ENCODE data around the gene BAG2. TPM values are rescaled to one million over a fixed set of nuclear protein-coding genes. Genes with fewer than 3 reads are reported as not detected.
A peak's percentile ranks its signal among the peaks of the same experiment; 100 is the strongest.

Gene BAG2
- total and polyA plus RNA-seq, 8 donors = 2.0 to 48.7 (median 5.6) TPM

DNA sequence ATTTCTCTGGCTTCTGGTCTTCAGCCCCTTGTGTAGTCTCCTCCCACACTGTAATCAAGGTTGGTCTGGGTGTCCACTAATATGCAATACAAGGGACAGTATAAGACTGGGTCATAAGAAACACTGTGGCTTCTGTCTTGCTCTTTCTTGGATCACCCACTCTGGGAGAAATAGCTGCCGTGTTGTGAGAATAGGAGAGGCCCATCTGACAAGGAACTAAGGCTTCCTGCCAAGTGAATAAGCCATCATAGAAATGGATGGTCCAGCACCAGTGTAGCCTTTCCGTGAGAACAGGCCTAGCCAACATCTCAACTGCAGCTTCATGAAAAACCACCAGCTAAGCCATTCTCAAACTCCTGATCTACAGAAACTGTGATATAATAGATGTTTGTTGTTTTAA lies 23.3 kb downstream of the BAG2 start:
- no peak overlapping the region for H3K27ac ChIP-seq
- no peaks in the 10 kb centered on the region for H3K27me3 ChIP-seq
- TF ChIP-seq, protein P1, sequence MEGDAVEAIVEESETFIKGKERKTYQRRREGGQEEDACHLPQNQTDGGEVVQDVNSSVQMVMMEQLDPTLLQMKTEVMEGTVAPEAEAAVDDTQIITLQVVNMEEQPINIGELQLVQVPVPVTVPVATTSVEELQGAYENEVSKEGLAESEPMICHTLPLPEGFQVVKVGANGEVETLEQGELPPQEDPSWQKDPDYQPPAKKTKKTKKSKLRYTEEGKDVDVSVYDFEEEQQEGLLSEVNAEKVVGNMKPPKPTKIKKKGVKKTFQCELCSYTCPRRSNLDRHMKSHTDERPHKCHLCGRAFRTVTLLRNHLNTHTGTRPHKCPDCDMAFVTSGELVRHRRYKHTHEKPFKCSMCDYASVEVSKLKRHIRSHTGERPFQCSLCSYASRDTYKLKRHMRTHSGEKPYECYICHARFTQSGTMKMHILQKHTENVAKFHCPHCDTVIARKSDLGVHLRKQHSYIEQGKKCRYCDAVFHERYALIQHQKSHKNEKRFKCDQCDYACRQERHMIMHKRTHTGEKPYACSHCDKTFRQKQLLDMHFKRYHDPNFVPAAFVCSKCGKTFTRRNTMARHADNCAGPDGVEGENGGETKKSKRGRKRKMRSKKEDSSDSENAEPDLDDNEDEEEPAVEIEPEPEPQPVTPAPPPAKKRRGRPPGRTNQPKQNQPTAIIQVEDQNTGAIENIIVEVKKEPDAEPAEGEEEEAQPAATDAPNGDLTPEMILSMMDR (IDR thresholded peaks at IDR 0.05) = no peak
- TF ChIP-seq POLR2A (IDR thresholded peaks at IDR 0.05) = no peak
- TF ChIP-seq EP300 (IDR thresholded peaks at IDR 0.05) = no peak
- TF ChIP-seq POLR2AphosphoS5 (IDR thresholded peaks at IDR 0.05) = no peak
- intact Hi-C loops (cut with DNase I; ENCODE audit: low total_unique reads) = no loop called here
- H3K36me3 ChIP-seq = peaks cover 0 to 20% (median 5%) of the 10 kb centered on the region in 4 donors
- H3K4me1 ChIP-seq = peaks cover 0 to 13% (median 9%) of the 10 kb centered on the region in 4 donors
- no peak overlapping the region for H3K4me3 ChIP-seq
- DNase-seq = no peak
- H3K9me3 ChIP-seq = no peaks in the 10 kb centered on the region
- 57 to 93% (median 81%) methylated on average over 2 of the region's 2 CpGs for WGBS, 5 donors

DNA sequence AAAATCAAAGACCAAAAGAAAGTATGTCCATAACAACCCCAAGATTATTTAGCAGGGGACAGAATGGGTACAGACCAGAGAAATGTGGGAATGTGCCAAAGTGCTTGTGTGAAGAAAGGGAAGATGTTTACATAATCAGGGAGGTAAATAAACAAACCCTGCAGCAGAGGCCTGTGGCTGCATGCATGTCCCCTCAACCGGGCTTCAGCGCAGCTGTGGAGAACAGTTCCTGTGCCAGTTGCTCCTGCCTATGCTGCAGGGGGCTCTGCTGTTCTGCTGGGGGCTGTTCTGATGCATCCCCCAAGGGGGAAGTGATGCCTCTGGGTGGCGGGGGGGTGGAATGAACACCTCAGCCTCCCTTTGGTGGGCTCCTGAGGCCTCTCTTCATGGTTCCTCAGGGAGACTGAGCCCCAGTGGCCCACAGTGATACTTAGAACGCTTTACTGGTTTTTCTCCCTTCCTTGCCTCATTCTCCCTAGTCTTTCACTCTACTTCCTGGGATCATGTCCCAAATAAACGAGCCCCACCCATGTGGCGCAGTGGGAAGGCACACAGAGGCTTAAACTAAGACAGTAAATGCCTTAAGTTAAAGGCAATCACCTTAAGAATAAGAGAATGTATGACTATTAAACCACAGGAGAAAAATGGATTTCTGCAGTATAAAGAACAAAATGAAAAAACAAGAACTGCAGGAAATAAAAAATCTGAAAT lies 27.0 kb downstream of the BAG2 start:
- peaks cover 0 to 13% (median 9%) of the 10 kb centered on the region in 4 donors for H3K4me1 ChIP-seq
- no peak overlapping the region for H3K27ac ChIP-seq
- no peak overlapping the region for H3K4me3 ChIP-seq
- H3K9me3 ChIP-seq = no peaks in the 10 kb centered on the region
- peak in 1 of 2 donors; percentile 10 for DNase-seq
- no peaks in the 10 kb centered on the region for H3K27me3 ChIP-seq
- 42 to 51% (median 46%) methylated on average over 6 of the region's 6 CpGs for WGBS, 5 donors
- TF ChIP-seq EP300 (IDR thresholded peaks at IDR 0.05) = no peak
- peak in 1 of 3 donors; percentile 24 for TF ChIP-seq POLR2AphosphoS5 (IDR thresholded peaks at IDR 0.05)
- TF ChIP-seq, protein P1 (IDR thresholded peaks at IDR 0.05) = no peak
- intact Hi-C loops (cut with DNase I; ENCODE audit: low total_unique reads) = no loop called here
- no peaks in the 10 kb centered on the region for H3K36me3 ChIP-seq

DNA sequence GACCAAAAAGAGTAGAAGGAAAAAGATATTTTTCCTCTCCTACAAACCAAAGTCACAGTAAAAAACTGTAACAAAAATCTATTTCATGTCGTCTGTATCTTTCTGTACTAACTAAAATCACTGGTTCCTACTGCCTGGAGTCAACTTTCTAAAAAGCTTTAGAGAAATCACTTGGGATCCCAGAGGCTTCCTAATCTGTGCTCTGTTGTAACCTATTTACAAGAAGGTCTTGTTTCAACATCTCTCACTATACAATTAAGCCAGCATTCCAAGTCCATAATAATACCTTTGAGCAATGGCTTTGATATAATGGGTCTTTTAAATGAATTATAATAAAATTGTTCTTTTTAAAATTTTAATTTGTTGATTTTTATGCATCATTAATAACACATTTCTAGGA lies 29.6 kb downstream of the BAG2 start:
- TF ChIP-seq, protein P1 (IDR thresholded peaks at IDR 0.05) = no peak
- TF ChIP-seq POLR2A (IDR thresholded peaks at IDR 0.05) (no peak), EP300 (IDR thresholded peaks at IDR 0.05) (no peak), POLR2AphosphoS5 (IDR thresholded peaks at IDR 0.05) (no peak)
- Histone ChIP-seq H3K36me3 (no peaks in the 10 kb centered on the region), H3K27me3 (no peaks in the 10 kb centered on the region), H3K9me3 (no peaks in the 10 kb centered on the region), H3K4me1 (peaks cover 0 to 25% (median 10%) of the 10 kb centered on the region in 4 donors), H3K4me3 (no peak overlapping the region), H3K27ac (no peak overlapping the region)
- DNase-seq = no peak
- 74 to 87% (median 82%) methylated on average over 1 of the region's 1 CpG for WGBS, 5 donors
- intact Hi-C loops (cut with DNase I; ENCODE audit: low total_unique reads) = no loop called here

DNA sequence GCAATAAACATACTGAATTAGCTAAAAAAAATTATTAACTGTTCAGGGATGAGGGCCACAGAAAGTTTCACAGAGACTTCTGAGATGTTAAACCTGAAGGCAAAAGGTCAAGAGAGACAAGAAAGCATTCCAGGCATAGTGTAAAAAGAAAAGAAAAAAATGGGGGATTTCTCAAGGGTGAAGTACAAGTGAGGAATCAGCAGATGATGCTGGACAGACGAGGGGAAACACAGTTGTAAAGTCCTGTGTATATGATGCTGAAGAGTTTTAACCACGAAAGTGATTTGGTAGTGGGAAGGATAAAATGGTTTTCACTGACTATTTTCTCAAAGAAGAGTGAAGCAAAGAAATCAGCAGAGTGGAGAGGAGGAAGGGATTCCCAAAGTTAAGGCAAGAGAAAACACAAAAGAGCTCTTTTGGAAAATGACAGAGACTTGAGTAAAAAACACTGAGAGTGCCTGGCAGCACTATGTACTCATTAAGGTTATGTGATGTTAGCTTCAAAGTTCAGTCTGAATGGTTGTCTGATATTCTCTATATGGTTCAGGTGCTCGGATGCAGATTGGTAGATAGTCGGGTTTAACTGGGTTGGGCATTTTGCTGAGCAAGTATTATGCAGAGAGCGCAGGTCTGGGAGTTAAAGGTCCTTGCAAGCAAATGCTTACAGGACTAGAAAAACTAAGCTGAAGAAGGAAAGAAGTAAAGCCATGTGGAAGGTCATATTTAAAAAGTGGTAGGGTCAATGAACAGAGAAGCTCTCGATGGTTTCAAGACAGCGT lies 33.6 kb downstream of the BAG2 start:
- Histone ChIP-seq H3K9me3 (no peaks in the 10 kb centered on the region), H3K36me3 (no peaks in the 10 kb centered on the region), H3K4me1 (peaks cover 0 to 18% (median 0%) of the 10 kb centered on the region in 4 donors), H3K4me3 (no peak overlapping the region), H3K27ac (no peak overlapping the region), H3K27me3 (no peaks in the 10 kb centered on the region)
- no peak for DNase-seq
- 85 to 87% (median 86%) methylated on average over 7 of the region's 7 CpGs for WGBS, 5 donors
- TF ChIP-seq POLR2AphosphoS5 (IDR thresholded peaks at IDR 0.05) (no peak), POLR2A (IDR thresholded peaks at IDR 0.05) (no peak), EP300 (IDR thresholded peaks at IDR 0.05) (no peak)
- TF ChIP-seq, protein P1 (IDR thresholded peaks at IDR 0.05) = no peak
- intact Hi-C loops (cut with DNase I; ENCODE audit: low total_unique reads) = no loop called here
